Body of pancreas (tissue), 4 donors: ENCODE data around the gene TNP1.

Experiments
- CTCF ChIP-seq, 7 experiments: fragments of 450-650 bp in 4 of 7; fragments of 200-600 bp in 3 of 7; sonication (generic) in 3 of 7; IDR thresholded peaks; one replicate each; pipeline ENCODE4 v1.5.1; 2016 to 2019; ENCODE audit warnings: antibody characterized with exemption in 7 of 7
- POLR2A ChIP-seq, 3 donors: fragments of 450-650 bp; IDR thresholded peaks; one replicate each; pipeline ENCODE4 v1.6.1; 2016; ENCODE audit warnings: antibody characterized with exemption in 3 of 3, mild to moderate bottlenecking in 2 of 3

- TF ChIP-seq CTCF (IDR thresholded peaks at IDR 0.05), result no peak
- TF ChIP-seq POLR2A (IDR thresholded peaks at IDR 0.05), result no peak
Measured at GRCh38 chr2:216905649-216906329, 45.9 kb upstream of the TNP1 start.
